SK-N-SH (cell line): ENCODE results near the gene AQP4.

Experiments
- EZH2phosphoT487 ChIP-seq: fragments of 200-600 bp; sonication (generic); IDR thresholded peaks from 2 replicates; pipeline ENCODE4 v1.6.1; 2017; ENCODE audit warnings: low read depth, mixed run types, mild to moderate bottlenecking, antibody characterized with exemption, moderate library complexity, borderline replicate concordance
- MEF2A ChIP-seq: IDR thresholded peaks from 2 replicates; pipeline ENCODE4 v1.4.0; 2012; ENCODE audit warnings: low read depth, borderline replicate concordance
- POLR2AphosphoS5 ChIP-seq: IDR thresholded peaks from 2 replicates; pipeline ENCODE4 v1.6.1; 2012; ENCODE audit warnings: low read depth, low read length
- RAD21 ChIP-seq: IDR thresholded peaks from 2 replicates; pipeline ENCODE4 v1.6.1; 2012; ENCODE audit warnings: mild to moderate bottlenecking, low read length
- RFX5 ChIP-seq: IDR thresholded peaks from 2 replicates; pipeline ENCODE4 v1.6.1; 2012; ENCODE audit warnings: mild to moderate bottlenecking, improper control_type of control experiment, low read length
- SMC3 ChIP-seq: IDR thresholded peaks from 2 replicates; pipeline ENCODE4 v1.6.1; 2012; ENCODE audit warnings: low read depth, low read length, improper control_type of control experiment
- TCF12 ChIP-seq: IDR thresholded peaks from 2 replicates; pipeline ENCODE4 v1.4.0; 2012
- TF ChIP-seq, protein P1 (sequence below): fragments of 200-600 bp; sonication (generic); IDR thresholded peaks from 2 replicates; pipeline ENCODE4 v1.6.1; 2017; ENCODE audit warnings: antibody characterized with exemption, mild to moderate bottlenecking, moderate library complexity
- TF ChIP-seq, protein P2 (sequence below): IDR thresholded peaks from 2 replicates; pipeline ENCODE4 v1.6.1; 2012; ENCODE audit warnings: mild to moderate bottlenecking, low read depth, low read length, moderate library complexity
- TF ChIP-seq, protein P3 (sequence below): IDR thresholded peaks from 2 replicates; pipeline ENCODE4 v1.4.0; 2012; ENCODE audit warnings: low read depth
- TF ChIP-seq, protein P4 (sequence below): fragments of 150-350 bp; IDR thresholded peaks from 2 replicates; pipeline ENCODE4 v1.6.1; 2017; ENCODE audit warnings: antibody characterized with exemption, low read length, low read depth, borderline replicate concordance

DNA sequence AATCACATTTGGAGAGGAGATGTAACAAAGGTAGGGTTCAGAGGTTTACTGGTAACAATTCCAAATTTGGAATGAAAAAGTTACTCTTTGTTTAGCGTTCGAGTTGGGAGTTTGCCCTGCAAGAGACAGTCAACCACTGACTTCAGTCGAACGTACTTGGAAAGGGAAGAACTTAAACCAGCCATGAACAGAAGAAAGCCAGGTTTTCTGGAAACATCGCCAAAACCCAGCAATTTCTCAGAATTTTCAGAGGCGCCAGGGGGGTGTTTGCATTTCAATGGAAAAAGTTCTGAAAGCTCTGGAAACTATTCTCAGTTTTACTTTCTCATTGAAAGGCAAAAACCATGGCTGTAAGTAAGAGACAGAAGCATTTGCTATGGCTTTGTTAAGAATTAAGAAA lies 28.5 kb upstream of the AQP4 start:
- TF ChIP-seq, protein P1, sequence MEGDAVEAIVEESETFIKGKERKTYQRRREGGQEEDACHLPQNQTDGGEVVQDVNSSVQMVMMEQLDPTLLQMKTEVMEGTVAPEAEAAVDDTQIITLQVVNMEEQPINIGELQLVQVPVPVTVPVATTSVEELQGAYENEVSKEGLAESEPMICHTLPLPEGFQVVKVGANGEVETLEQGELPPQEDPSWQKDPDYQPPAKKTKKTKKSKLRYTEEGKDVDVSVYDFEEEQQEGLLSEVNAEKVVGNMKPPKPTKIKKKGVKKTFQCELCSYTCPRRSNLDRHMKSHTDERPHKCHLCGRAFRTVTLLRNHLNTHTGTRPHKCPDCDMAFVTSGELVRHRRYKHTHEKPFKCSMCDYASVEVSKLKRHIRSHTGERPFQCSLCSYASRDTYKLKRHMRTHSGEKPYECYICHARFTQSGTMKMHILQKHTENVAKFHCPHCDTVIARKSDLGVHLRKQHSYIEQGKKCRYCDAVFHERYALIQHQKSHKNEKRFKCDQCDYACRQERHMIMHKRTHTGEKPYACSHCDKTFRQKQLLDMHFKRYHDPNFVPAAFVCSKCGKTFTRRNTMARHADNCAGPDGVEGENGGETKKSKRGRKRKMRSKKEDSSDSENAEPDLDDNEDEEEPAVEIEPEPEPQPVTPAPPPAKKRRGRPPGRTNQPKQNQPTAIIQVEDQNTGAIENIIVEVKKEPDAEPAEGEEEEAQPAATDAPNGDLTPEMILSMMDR = no peak
- TF ChIP-seq, protein P2, sequence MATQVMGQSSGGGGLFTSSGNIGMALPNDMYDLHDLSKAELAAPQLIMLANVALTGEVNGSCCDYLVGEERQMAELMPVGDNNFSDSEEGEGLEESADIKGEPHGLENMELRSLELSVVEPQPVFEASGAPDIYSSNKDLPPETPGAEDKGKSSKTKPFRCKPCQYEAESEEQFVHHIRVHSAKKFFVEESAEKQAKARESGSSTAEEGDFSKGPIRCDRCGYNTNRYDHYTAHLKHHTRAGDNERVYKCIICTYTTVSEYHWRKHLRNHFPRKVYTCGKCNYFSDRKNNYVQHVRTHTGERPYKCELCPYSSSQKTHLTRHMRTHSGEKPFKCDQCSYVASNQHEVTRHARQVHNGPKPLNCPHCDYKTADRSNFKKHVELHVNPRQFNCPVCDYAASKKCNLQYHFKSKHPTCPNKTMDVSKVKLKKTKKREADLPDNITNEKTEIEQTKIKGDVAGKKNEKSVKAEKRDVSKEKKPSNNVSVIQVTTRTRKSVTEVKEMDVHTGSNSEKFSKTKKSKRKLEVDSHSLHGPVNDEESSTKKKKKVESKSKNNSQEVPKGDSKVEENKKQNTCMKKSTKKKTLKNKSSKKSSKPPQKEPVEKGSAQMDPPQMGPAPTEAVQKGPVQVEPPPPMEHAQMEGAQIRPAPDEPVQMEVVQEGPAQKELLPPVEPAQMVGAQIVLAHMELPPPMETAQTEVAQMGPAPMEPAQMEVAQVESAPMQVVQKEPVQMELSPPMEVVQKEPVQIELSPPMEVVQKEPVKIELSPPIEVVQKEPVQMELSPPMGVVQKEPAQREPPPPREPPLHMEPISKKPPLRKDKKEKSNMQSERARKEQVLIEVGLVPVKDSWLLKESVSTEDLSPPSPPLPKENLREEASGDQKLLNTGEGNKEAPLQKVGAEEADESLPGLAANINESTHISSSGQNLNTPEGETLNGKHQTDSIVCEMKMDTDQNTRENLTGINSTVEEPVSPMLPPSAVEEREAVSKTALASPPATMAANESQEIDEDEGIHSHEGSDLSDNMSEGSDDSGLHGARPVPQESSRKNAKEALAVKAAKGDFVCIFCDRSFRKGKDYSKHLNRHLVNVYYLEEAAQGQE = no peak
- TF ChIP-seq MEF2A (no peak), RFX5 (no peak), SMC3 (no peak), EZH2phosphoT487 (no peak), POLR2AphosphoS5 (no peak), TCF12 (no peak), RAD21 (no peak)
- TF ChIP-seq, protein P3, sequence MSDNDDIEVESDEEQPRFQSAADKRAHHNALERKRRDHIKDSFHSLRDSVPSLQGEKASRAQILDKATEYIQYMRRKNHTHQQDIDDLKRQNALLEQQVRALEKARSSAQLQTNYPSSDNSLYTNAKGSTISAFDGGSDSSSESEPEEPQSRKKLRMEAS = no peak
- TF ChIP-seq, protein P4, sequence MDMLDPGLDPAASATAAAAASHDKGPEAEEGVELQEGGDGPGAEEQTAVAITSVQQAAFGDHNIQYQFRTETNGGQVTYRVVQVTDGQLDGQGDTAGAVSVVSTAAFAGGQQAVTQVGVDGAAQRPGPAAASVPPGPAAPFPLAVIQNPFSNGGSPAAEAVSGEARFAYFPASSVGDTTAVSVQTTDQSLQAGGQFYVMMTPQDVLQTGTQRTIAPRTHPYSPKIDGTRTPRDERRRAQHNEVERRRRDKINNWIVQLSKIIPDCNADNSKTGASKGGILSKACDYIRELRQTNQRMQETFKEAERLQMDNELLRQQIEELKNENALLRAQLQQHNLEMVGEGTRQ = no peak
